ENCODE results near the gene TMEM200C. TPM values are rescaled to one million over a fixed set of nuclear protein-coding genes. Genes with fewer than 3 reads are reported as not detected.

The TMEM200C gene
- polyA plus RNA-seq, 3 donors: not detected

GRCh38 chr18:5930789-5931188, 35.5 kb upstream of the TMEM200C start:
- TF ChIP-seq, protein P1, sequence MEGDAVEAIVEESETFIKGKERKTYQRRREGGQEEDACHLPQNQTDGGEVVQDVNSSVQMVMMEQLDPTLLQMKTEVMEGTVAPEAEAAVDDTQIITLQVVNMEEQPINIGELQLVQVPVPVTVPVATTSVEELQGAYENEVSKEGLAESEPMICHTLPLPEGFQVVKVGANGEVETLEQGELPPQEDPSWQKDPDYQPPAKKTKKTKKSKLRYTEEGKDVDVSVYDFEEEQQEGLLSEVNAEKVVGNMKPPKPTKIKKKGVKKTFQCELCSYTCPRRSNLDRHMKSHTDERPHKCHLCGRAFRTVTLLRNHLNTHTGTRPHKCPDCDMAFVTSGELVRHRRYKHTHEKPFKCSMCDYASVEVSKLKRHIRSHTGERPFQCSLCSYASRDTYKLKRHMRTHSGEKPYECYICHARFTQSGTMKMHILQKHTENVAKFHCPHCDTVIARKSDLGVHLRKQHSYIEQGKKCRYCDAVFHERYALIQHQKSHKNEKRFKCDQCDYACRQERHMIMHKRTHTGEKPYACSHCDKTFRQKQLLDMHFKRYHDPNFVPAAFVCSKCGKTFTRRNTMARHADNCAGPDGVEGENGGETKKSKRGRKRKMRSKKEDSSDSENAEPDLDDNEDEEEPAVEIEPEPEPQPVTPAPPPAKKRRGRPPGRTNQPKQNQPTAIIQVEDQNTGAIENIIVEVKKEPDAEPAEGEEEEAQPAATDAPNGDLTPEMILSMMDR (IDR thresholded peaks at IDR 0.05): no peak
- Mint-ChIP-seq H3K27ac (no peak overlapping the region), H3K27me3 (ENCODE audit: low read depth in 3 of 3) (peaks cover 2 to 4% (median 3%) of the 10 kb centered on the region in 3 donors), H3K36me3 (no peaks in the 10 kb centered on the region), H3K4me3 (no peak overlapping the region), H3K9me3 (peaks cover 0 to 11% (median 3%) of the 10 kb centered on the region in 7 donors), H3K4me1 (no peaks in the 10 kb centered on the region)
- Histone ChIP-seq H3K4me1 (ENCODE audit: control insufficient read depth in 1 of 2, insufficient read depth in 2 of 2, low read length in 2 of 2) (no peaks in the 10 kb centered on the region), H3K9me3 (replicated peaks in 1 of 2; ENCODE audit: control insufficient read depth in 1 of 2, insufficient read depth in 1 of 2, low read length in 2 of 2) (peaks cover 0 to 3% of the 10 kb centered on the region in 2 donors), H3K27me3 (ENCODE audit: control insufficient read depth in 2 of 2, insufficient read depth in 2 of 2, low read length in 2 of 2) (no peaks in the 10 kb centered on the region), H3K36me3 (replicated peaks in 1 of 2; ENCODE audit: control insufficient read depth in 1 of 2, insufficient read depth in 2 of 2, low read length in 2 of 2) (no peaks in the 10 kb centered on the region), H4K20me1 (ENCODE audit: insufficient read depth, low read length) (no peaks in the 10 kb centered on the region), H3K27ac (ENCODE audit: low read depth in 1 of 2, low read length in 2 of 2) (no peak overlapping the region), H3K4me3 (replicated peaks in 1 of 3; ENCODE audit: low read depth in 2 of 3, low read length in 3 of 3) (no peak overlapping the region), H3K4me2 (replicated peaks; ENCODE audit: extremely low read depth, low read length, poor library complexity, severe bottlenecking) (no peak overlapping the region), H3K79me2 (ENCODE audit: insufficient read depth, low read length) (no peaks in the 10 kb centered on the region), H2AFZ (ENCODE audit: insufficient read depth, low read depth, low read length, poor library complexity, severe bottlenecking) (no peak overlapping the region), H3K9ac (ENCODE audit: insufficient read depth, low read length, poor library complexity, severe bottlenecking) (no peak overlapping the region)
- 67% methylated on average over 1 of the region's 2 CpGs for WGBS (ENCODE audit: insufficient coverage)
- intact Hi-C loops (cut with micrococcal nuclease): no loop called here
- no peak for DNase-seq

GRCh38 chr18:5918205-5918858, 23.0 kb upstream of the TMEM200C start:
- Histone ChIP-seq H3K79me2 (ENCODE audit: insufficient read depth, low read length) (no peaks in the 10 kb centered on the region), H3K27me3 (ENCODE audit: control insufficient read depth in 2 of 2, insufficient read depth in 2 of 2, low read length in 2 of 2) (no peaks in the 10 kb centered on the region), H2AFZ (ENCODE audit: insufficient read depth, low read depth, low read length, poor library complexity, severe bottlenecking) (no peak overlapping the region), H3K4me1 (ENCODE audit: control insufficient read depth in 1 of 2, insufficient read depth in 2 of 2, low read length in 2 of 2) (no peaks in the 10 kb centered on the region), H4K20me1 (ENCODE audit: insufficient read depth, low read length) (no peaks in the 10 kb centered on the region), H3K4me3 (replicated peaks in 1 of 3; ENCODE audit: low read depth in 2 of 3, low read length in 3 of 3) (no peak overlapping the region), H3K9me3 (replicated peaks in 1 of 2; ENCODE audit: control insufficient read depth in 1 of 2, insufficient read depth in 1 of 2, low read length in 2 of 2) (no peaks in the 10 kb centered on the region), H3K4me2 (replicated peaks; ENCODE audit: extremely low read depth, low read length, poor library complexity, severe bottlenecking) (no peak overlapping the region), H3K36me3 (replicated peaks in 1 of 2; ENCODE audit: control insufficient read depth in 1 of 2, insufficient read depth in 2 of 2, low read length in 2 of 2) (no peaks in the 10 kb centered on the region), H3K27ac (ENCODE audit: low read depth in 1 of 2, low read length in 2 of 2) (no peak overlapping the region), H3K9ac (ENCODE audit: insufficient read depth, low read length, poor library complexity, severe bottlenecking) (no peak overlapping the region)
- peaks cover 0 to 3% (median 0%) of the 10 kb centered on the region in 7 donors for H3K9me3 Mint-ChIP-seq
- no peak for DNase-seq
- intact Hi-C loops (cut with micrococcal nuclease): no loop called here
- no peaks in the 10 kb centered on the region for H3K36me3 Mint-ChIP-seq
- no peak overlapping the region for H3K4me3 Mint-ChIP-seq
- H3K27me3 Mint-ChIP-seq (ENCODE audit: low read depth in 3 of 3): peaks cover 5 to 11% (median 6%) of the 10 kb centered on the region in 3 donors
- H3K27ac Mint-ChIP-seq: no peak overlapping the region
- 79% methylated on average over 2 of the region's 3 CpGs for WGBS (ENCODE audit: insufficient coverage)
- H3K4me1 Mint-ChIP-seq: peaks cover 6% of the 10 kb centered on the region
- TF ChIP-seq, protein P1 (IDR thresholded peaks at IDR 0.05): no peak

All from CD14-positive monocyte (primary cell).